HCT116 (cell line): Measurements from ENCODE around the gene KLRG1. TPM values are rescaled to one million over a fixed set of nuclear protein-coding genes. Genes with fewer than 3 reads are reported as not detected.

Source experiments
- ATAC-seq: fragments of 200-7000 bp; cut with Tn5 transposase; 2 replicates; pipeline ENCODE4 v1.9.1; 2020; ENCODE audit warnings: mild to moderate bottlenecking, moderate library complexity
- BruUV-seq: library from RNA; stranded (reverse); fragments of 400-500 nt; replicated peaks from 2 replicates; lab custom pipeline; 2021; lab: Mats Ljungman, UMichigan
- CTCF ChIA-PET: fragments of 300-600 bp; sonication (Branson Sonifier 250); formaldehyde crosslinking; loops from one replicate; lab custom pipeline; 2021; ENCODE audit warnings: antibody characterized with exemption; lab: Charles Lee
- POLR2A ChIA-PET: fragments of 300-600, 350-600 bp; sonication (Branson Sonifier 250); formaldehyde crosslinking; loops from one replicate; lab custom pipeline; 2021; ENCODE audit warnings: antibody characterized with exemption; lab: Charles Lee
- RAD21 ChIA-PET, 2 experiments: fragments of 300-600 bp; sonication (Branson Sonifier 250); formaldehyde crosslinking; loops; one replicate each; lab custom pipeline; 2023; ENCODE audit warnings: low total read pairs in 2 of 2; ENCODE audit not compliant: uncharacterized antibody in 2 of 2, unreplicated experiment in 2 of 2, low non-redundant PET in 1 of 2; lab: Charles Lee
- DNase-seq: peaks from one replicate; pipeline ENCODE4 v3.0.0-alpha.2; 2010; ENCODE audit warnings: low read depth, low spot score
- H2AFZ ChIP-seq: fragments of 200-600 bp; shearing (Covaris generic), sonication (generic); 2 replicates; pipeline ENCODE4 v1.6.1; 2017; ENCODE audit warnings: low read depth, mixed run types, mixed read lengths, antibody characterized with exemption, low read length; ENCODE audit not compliant: poor library complexity, severe bottlenecking
- H3K27ac ChIP-seq: 2 replicates; pipeline ENCODE4 v1.5.1; 2012; ENCODE audit warnings: low read depth, low read length
- H3K27me3 ChIP-seq: fragments of 200-600 bp; sonication (generic); 2 replicates; pipeline ENCODE4 v1.6.1; 2016; ENCODE audit warnings: mixed run types, low read length, mixed read lengths; ENCODE audit not compliant: insufficient read depth
- H3K36me3 ChIP-seq, 2 experiments: fragments of 200-500 bp in 1 of 2; fragments of 200-600 bp in 1 of 2; sonication (Bioruptor generic) in 1 of 2; sonication (generic) in 1 of 2; 2 replicates each; pipeline versions ENCODE4 v1.5.1 to v1.6.1; 2014 to 2016; ENCODE audit warnings: low read length in 2 of 2, inconsistent platforms in 1 of 2, mixed read lengths in 1 of 2, mixed run types in 1 of 2; ENCODE audit not compliant: insufficient read depth in 2 of 2, control insufficient read depth in 1 of 2
- H3K4me1 ChIP-seq, 2 experiments: fragments of 200-600 bp in 1 of 2; sonication (generic) in 1 of 2; 2 replicates each; pipeline versions ENCODE4 v1.5.1 to v1.6.1; 2012 to 2017; ENCODE audit warnings: low read length in 2 of 2, inconsistent platforms in 1 of 2, mild to moderate bottlenecking in 1 of 2, mixed read lengths in 1 of 2, mixed run types in 1 of 2, moderate library complexity in 1 of 2; ENCODE audit not compliant: insufficient read depth in 2 of 2, control insufficient read depth in 1 of 2
- H3K4me2 ChIP-seq: fragments of 200-600 bp; sonication (generic); 2 replicates; pipeline ENCODE4 v1.6.1; 2017; ENCODE audit warnings: mixed run types, low read length, mixed read lengths
- H3K4me3 ChIP-seq, 2 experiments: fragments of 200-600 bp in 1 of 2; sonication (generic) in 1 of 2; replicated peaks in 1 of 2; 2 replicates each; pipeline ENCODE4 v1.5.1; 2011 to 2016; ENCODE audit warnings: low read length in 2 of 2, control low read depth in 1 of 2, low read depth in 1 of 2, mild to moderate bottlenecking in 1 of 2, mixed read lengths in 1 of 2, mixed run types in 1 of 2
- H3K79me2 ChIP-seq: fragments of 200-600 bp; sonication (generic); 2 replicates; pipeline ENCODE4 v1.6.1; 2017; ENCODE audit warnings: mild to moderate bottlenecking, mixed run types, low read length, moderate library complexity, mixed read lengths; ENCODE audit not compliant: insufficient read depth
- H3K9ac ChIP-seq: fragments of 200-600 bp; sonication (generic); 2 replicates; pipeline ENCODE4 v1.6.1; 2016; ENCODE audit warnings: low read length, mixed read lengths
- H3K9me2 ChIP-seq: fragments of 200-600 bp; sonication (generic), shearing (Covaris generic); 2 replicates; pipeline ENCODE4 v1.6.1; 2017; ENCODE audit warnings: mixed run types, mild to moderate bottlenecking, moderate library complexity; ENCODE audit not compliant: insufficient read depth
- H3K9me3 ChIP-seq, 2 experiments: fragments of 200-500 bp in 1 of 2; fragments of 200-600 bp in 1 of 2; sonication (Bioruptor generic) in 1 of 2; sonication (generic) in 1 of 2; 2 replicates each; pipeline ENCODE4 v1.6.1; 2014 to 2017; ENCODE audit warnings: low read length in 2 of 2, mixed read lengths in 2 of 2, inconsistent platforms in 1 of 2, low read depth in 1 of 2, mild to moderate bottlenecking in 1 of 2, mixed run types in 1 of 2, moderate library complexity in 1 of 2; ENCODE audit not compliant: control insufficient read depth in 1 of 2, insufficient read depth in 1 of 2
- H4K20me1 ChIP-seq: fragments of 200-600 bp; sonication (generic), shearing (Covaris generic); 2 replicates; pipeline ENCODE4 v1.6.1; 2017; ENCODE audit warnings: mixed run types, mild to moderate bottlenecking, moderate library complexity; ENCODE audit not compliant: insufficient read depth
- CBX3 ChIP-seq: IDR thresholded peaks from 2 replicates; pipeline ENCODE4 v1.6.1; 2012; ENCODE audit warnings: low read depth
- CEBPB ChIP-seq: IDR thresholded peaks from 2 replicates; pipeline ENCODE4 v1.6.1; 2012; ENCODE audit warnings: low read depth
- CTCF ChIP-seq, 3 experiments: fragments of 200-600 bp in 1 of 3; sonication (generic) in 1 of 3; IDR thresholded peaks in 2 of 3; conservative IDR thresholded peaks in 1 of 3; 2 replicates each; pipeline ENCODE4 v1.5.1; 2012 to 2017; ENCODE audit warnings: low read depth in 2 of 3, low read length in 2 of 3, antibody characterized with exemption in 1 of 3, borderline replicate concordance in 1 of 3, control low read depth in 1 of 3, mild to moderate bottlenecking in 1 of 3, mixed read lengths in 1 of 3, mixed run types in 1 of 3, moderate library complexity in 1 of 3; ENCODE audit not compliant: insufficient read depth in 1 of 3
- EGR1 ChIP-seq: IDR thresholded peaks from 2 replicates; pipeline ENCODE4 v1.6.1; 2012; ENCODE audit warnings: low read depth
- JUND ChIP-seq: IDR thresholded peaks from 2 replicates; pipeline ENCODE4 v1.6.1; 2012
- MAX ChIP-seq: IDR thresholded peaks from 2 replicates; pipeline ENCODE4 v1.6.1; 2012
- POLR2A ChIP-seq: IDR thresholded peaks from 2 replicates; pipeline ENCODE4 v1.7.0; 2011; ENCODE audit warnings: borderline replicate concordance; ENCODE audit not compliant: insufficient read depth, insufficient read length; ENCODE audit errors: extremely low read depth
- POLR2AphosphoS5 ChIP-seq: IDR thresholded peaks from 2 replicates; pipeline ENCODE4 v1.6.1; 2011; ENCODE audit warnings: mild to moderate bottlenecking, low read depth, low read length, moderate library complexity
- RAD21 ChIP-seq: IDR thresholded peaks from 2 replicates; pipeline ENCODE4 v1.6.1; 2012; ENCODE audit warnings: low read depth, mild to moderate bottlenecking
- SIN3A ChIP-seq: IDR thresholded peaks from 2 replicates; pipeline ENCODE4 v1.6.1; 2012; ENCODE audit warnings: low read depth
- SP1 ChIP-seq: IDR thresholded peaks from 2 replicates; pipeline ENCODE4 v1.6.1; 2012; ENCODE audit warnings: low read depth
- SRF ChIP-seq: IDR thresholded peaks from 2 replicates; pipeline ENCODE4 v1.6.1; 2012; ENCODE audit warnings: low read depth
- YY1 ChIP-seq: IDR thresholded peaks from 2 replicates; pipeline ENCODE4 v1.6.1; 2011; ENCODE audit warnings: low read length, low read depth, moderate library complexity, mild to moderate bottlenecking; ENCODE audit not compliant: insufficient replicate concordance; ENCODE audit errors: extremely low read depth
- ZNF274 ChIP-seq: fragments of 200-500 bp; sonication (Bioruptor generic); IDR thresholded peaks from 2 replicates; pipeline ENCODE4 v1.6.1; 2014; ENCODE audit warnings: mild to moderate bottlenecking, low read depth, low read length, inconsistent platforms
- intact Hi-C: fragments of 100-400 bp; cut with micrococcal nuclease; formaldehyde crosslinking; loops from 2 replicates; pipeline ENCODE4 v1.10.0; 2022
- total RNA-seq: library from RNA; stranded (reverse); gene quantifications from one replicate; pipeline ENCODE4 v1.2.1, GENCODE V29; 2021; ENCODE audit not compliant: unreplicated experiment
- TF ChIP-seq, protein P1 (sequence below): IDR thresholded peaks from 2 replicates; pipeline ENCODE4 v1.6.1; 2011; ENCODE audit warnings: mild to moderate bottlenecking, low read length, moderate library complexity; ENCODE audit not compliant: insufficient replicate concordance; ENCODE audit errors: extremely low read depth
- TF ChIP-seq, protein P2 (sequence below): IDR thresholded peaks from 2 replicates; pipeline ENCODE4 v1.6.1; 2012; ENCODE audit warnings: low read depth
- TF ChIP-seq, protein P3 (sequence below): IDR thresholded peaks from 2 replicates; pipeline ENCODE4 v1.6.1; 2012

The KLRG1 gene
- total RNA-seq, 1 experiment from 2014 or later = 1.5 TPM

DNA sequence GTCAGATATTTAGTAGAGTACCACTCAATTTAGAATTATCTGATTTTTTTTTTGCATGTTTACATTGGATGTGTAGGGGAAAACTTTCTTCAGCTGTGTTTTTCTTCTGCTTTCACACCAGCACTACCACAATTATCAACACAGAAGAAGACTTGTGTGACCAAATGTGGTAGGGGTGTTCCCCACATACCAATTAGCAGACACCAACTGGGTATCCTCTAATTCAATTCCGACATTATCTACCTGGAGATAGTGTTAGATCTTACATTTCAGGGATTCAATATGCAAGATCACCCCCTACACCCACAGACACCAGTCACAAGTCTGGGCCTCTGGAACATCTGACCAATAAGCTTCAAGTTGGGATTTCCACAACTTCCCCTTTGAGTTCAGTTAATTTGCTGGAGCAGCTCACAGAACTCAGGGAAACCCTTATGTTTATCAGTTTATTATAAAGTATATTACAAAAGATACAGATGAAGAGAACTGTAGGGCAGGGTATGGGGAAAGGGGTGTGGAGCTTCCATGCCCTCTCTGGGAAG, 4.1 kb upstream of the KLRG1 start:
- intact Hi-C loops = no loop called here
- no peak overlapping the region for H3K4me2 ChIP-seq
- H2AFZ ChIP-seq = no peak overlapping the region
- RAD21 ChIA-PET = no interaction called here
- no peaks in the 10 kb centered on the region for H3K9me3 ChIP-seq
- no peaks in the 10 kb centered on the region for H3K4me1 ChIP-seq
- DNase-seq = no peak
- H3K9ac ChIP-seq = no peak overlapping the region
- BruUV-seq = no TSS peak
- ATAC-seq = no peak
- TF ChIP-seq, protein P1, sequence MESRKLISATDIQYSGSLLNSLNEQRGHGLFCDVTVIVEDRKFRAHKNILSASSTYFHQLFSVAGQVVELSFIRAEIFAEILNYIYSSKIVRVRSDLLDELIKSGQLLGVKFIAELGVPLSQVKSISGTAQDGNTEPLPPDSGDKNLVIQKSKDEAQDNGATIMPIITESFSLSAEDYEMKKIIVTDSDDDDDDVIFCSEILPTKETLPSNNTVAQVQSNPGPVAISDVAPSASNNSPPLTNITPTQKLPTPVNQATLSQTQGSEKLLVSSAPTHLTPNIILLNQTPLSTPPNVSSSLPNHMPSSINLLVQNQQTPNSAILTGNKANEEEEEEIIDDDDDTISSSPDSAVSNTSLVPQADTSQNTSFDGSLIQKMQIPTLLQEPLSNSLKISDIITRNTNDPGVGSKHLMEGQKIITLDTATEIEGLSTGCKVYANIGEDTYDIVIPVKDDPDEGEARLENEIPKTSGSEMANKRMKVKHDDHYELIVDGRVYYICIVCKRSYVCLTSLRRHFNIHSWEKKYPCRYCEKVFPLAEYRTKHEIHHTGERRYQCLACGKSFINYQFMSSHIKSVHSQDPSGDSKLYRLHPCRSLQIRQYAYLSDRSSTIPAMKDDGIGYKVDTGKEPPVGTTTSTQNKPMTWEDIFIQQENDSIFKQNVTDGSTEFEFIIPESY = no peak
- TF ChIP-seq, protein P2, sequence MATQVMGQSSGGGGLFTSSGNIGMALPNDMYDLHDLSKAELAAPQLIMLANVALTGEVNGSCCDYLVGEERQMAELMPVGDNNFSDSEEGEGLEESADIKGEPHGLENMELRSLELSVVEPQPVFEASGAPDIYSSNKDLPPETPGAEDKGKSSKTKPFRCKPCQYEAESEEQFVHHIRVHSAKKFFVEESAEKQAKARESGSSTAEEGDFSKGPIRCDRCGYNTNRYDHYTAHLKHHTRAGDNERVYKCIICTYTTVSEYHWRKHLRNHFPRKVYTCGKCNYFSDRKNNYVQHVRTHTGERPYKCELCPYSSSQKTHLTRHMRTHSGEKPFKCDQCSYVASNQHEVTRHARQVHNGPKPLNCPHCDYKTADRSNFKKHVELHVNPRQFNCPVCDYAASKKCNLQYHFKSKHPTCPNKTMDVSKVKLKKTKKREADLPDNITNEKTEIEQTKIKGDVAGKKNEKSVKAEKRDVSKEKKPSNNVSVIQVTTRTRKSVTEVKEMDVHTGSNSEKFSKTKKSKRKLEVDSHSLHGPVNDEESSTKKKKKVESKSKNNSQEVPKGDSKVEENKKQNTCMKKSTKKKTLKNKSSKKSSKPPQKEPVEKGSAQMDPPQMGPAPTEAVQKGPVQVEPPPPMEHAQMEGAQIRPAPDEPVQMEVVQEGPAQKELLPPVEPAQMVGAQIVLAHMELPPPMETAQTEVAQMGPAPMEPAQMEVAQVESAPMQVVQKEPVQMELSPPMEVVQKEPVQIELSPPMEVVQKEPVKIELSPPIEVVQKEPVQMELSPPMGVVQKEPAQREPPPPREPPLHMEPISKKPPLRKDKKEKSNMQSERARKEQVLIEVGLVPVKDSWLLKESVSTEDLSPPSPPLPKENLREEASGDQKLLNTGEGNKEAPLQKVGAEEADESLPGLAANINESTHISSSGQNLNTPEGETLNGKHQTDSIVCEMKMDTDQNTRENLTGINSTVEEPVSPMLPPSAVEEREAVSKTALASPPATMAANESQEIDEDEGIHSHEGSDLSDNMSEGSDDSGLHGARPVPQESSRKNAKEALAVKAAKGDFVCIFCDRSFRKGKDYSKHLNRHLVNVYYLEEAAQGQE = no peak
- TF ChIP-seq CBX3 (no peak), ZNF274 (no peak), CEBPB (no peak), SIN3A (no peak), CTCF (IDR thresholded peaks at IDR 0.05 in 2 of 3, conservative IDR thresholded peaks at IDR 0.05 in 1 of 3; ENCODE audit: borderline replicate concordance in 1 of 3, insufficient read depth in 1 of 3, low read depth in 2 of 3, low read length in 2 of 3) (no peak), SP1 (no peak), JUND (no peak), POLR2A (no peak), MAX (no peak), RAD21 (no peak), EGR1 (no peak), POLR2AphosphoS5 (no peak), YY1 (no peak), SRF (no peak)
- TF ChIP-seq, protein P3, sequence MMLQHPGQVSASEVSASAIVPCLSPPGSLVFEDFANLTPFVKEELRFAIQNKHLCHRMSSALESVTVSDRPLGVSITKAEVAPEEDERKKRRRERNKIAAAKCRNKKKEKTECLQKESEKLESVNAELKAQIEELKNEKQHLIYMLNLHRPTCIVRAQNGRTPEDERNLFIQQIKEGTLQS = no peak
- H3K79me2 ChIP-seq = no peaks in the 10 kb centered on the region
- POLR2A ChIA-PET = no interaction called here
- H3K27me3 ChIP-seq = no peaks in the 10 kb centered on the region
- CTCF ChIA-PET = no interaction called here
- H3K27ac ChIP-seq = no peak overlapping the region
- no peaks in the 10 kb centered on the region for H3K9me2 ChIP-seq
- no peak overlapping the region for H3K4me3 ChIP-seq
- H3K36me3 ChIP-seq = no peaks in the 10 kb centered on the region
- no peaks in the 10 kb centered on the region for H4K20me1 ChIP-seq
